Stimulated activated CD4-positive, alpha-beta T cell treated with anti-CD3 and anti-CD28 coated beads, TNF-alpha, amount 100 ng/mL, for 48 hours (primary cell): ENCODE results near the gene SPATA17.
"Not testable (repeated sequence)": the region's sequence is repeated elsewhere in the genome, so short reads cannot be mapped to it uniquely, and the experiment has no call there.

Experiments used
- DNase-seq, 3 donors: peaks; one replicate each; pipeline ENCODE4 v3.0.0-alpha.2; 2020; ENCODE audit warnings: low read depth in 3 of 3

SPATA17 gene

GRCh38 chr1:217674028-217674729 lies 43.0 kb downstream of the SPATA17 start:
- DNase-seq, result no peak

DNA sequence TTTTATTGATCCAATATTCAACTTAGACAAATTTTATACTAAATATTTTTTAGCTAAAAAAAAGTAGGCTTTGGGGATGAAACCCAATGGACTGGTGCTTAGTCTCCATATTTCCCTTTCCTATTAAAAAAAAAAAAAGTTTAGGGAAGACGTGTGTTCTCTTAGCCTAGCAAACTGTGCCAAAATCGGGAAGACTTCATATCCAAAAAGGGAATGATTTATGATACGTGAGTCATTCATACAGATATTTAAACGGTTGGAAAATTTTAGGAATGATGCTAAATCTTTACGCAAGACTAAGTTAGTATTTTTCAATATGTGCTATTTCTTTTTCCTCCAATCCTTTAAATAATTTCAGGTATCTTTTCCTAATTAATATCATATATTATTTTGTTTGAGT lies 50.7 kb downstream of the SPATA17 start:
- DNase-seq, result no peak

GRCh38 chr1:217687511-217687910 lies 56.4 kb downstream of the SPATA17 start:
- no peak for DNase-seq

GRCh38 chr1:217696140-217696539 lies 65.0 kb downstream of the SPATA17 start:
- not testable (repeated sequence) for DNase-seq

GRCh38 chr1:217703326-217703725 lies 72.2 kb downstream of the SPATA17 start:
- no peak for DNase-seq

DNA sequence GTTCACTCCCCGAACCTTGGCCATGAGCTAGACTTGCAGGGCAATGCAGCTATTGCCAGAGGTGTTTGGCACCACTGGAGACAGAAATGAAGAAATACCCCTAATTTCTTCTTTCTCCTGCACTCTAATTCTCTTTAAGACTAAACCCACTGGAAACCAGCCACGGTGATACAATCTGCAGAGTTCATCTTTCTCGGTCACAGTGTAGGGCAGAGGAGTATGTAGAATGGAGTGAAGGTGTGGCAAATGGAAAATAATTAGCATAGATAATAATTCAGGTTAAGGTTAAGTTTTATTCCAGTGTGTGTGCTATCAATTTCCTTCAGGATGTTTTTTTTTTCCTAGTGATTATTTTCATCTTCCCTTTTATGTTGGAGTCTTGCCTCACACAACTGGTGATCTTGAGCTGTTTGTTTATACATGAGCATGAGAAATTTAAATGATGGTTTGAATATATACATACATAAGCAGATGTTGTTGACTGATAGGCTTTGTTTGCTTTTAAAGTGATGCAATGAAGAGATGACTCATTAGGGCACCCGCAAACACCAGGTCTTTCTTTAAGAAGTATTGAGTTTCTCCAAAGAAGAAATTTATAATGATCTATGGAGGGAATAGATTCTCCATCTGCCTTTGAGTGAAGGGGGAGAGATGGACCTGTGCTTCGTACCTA lies 81.9 kb downstream of the SPATA17 start:
- no peak for DNase-seq

DNA sequence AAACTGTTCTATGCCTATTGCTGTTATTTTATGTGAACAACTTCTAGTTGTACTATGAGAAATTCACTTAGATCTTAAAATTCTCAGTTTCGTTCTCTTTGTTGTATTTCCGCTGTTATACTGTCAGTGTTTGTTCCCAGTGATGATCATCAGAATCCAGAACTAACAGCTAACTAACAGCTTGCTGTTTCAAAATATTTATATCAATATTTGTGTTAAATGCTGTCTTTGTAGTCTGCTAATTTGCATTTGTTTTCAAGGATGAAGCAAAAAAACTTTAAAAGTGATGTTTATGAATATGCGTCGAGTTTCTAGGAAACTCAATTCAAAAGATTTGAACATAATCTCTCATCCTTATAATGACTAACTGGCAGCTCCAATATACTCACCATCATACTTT lies 84.5 kb downstream of the SPATA17 start:
- DNase-seq, result no peak

DNA sequence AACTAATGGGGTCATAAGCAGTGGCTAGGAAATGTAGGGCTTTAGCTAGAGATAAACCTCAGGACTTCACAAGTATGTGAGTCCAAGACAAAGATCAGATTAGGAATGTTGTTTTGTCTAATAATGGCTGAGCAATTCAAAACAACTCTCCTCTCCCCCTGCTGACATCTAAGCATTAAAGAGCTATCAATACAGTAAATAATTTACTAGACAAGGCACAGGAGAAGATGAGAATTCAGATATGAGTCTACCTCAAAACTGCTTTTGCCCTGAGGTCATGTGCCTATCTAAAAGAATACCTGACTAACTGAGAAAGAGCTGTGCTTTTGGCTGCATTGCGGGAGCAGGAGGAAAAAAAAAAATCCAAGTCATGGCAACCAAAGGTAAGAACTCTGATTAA lies 86.8 kb downstream of the SPATA17 start:
- DNase-seq, result no peak

DNA sequence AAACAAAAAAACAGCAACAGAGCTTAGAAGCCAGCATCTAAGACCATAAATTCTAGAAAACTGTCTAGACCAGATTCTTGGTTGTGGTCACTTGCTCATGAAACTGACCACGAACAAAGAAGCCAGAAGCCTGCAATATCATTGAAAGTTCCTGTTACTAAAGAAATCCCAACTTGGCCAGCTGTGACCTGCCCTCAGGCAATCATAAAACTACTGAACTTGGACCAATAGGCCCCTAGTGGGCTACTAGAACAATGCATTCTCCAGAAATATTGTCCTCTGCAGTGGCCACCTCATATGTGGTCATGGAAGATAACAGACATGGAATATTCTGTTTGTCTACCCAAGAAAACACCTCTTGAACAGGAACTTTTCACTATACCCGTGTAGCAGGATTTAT lies 87.7 kb downstream of the SPATA17 start:
- no peak for DNase-seq

DNA sequence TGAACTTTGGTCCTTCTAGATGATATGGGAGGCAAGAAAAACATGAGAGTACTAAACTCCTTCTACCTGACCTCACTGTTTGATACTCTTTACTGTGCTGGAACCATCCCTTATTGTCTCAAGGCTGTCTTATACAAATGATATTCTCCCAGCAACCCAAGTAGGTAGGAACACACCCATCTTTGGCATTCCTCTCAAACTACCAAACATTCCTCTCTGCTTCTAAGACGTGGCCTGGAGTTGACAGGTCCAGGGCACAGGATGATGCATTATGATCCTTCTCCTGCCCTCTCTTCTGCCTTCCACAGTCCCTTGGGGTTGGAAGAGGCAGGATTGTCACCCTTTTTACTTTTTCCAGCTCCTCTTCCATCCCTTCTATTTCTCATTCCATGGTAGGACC lies 90.5 kb downstream of the SPATA17 start:
- DNase-seq, result no peak

- DNase-seq, result no peak
Observed at GRCh38 chr1:217734973-217735372, 103.8 kb downstream of the SPATA17 start.

- DNase-seq, result no peak
Observed at GRCh38 chr1:217747156-217747769, 116.1 kb downstream of the SPATA17 start.

GRCh38 chr1:217769768-217770167 lies 138.6 kb downstream of the SPATA17 start:
- no peak for DNase-seq

DNA sequence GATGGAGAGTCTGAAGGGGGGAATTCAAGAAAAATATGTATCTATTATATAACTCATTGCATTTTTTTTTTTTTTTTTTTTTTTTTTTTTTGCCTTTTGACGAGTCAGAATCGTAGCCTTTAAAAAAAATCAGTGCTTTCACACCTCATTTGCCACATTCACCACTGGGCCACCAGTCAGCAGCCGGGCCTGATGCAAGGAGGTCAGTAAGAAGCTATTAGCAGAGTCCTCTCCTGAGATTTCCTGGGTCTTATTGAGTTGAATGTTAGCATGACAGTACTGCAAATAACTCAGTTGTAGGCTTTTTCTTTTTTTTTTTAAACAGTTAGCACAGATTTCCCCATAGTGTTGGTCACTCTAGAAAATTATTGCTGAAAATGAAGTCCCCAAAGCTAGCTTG lies 139.8 kb downstream of the SPATA17 start:
- DNase-seq, result no peak

DNA sequence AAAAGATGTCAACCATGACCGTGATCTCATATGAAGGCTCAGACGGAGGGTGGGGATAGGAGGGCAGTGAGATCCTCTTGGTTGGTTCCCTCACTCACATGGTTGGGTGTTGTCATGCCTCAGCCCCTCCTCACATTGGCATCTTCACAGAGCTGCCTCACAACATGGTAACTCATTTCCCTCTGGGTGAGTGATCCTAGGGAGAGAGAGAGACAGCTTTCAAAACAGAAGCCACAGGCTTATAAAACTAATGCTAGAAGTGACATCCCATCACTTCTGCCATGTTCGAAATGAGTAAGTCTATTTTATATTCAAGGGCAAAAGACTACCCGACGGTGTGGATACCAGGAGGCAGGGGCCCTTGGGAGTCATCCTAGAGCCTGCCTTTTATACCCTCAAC lies 145.5 kb downstream of the SPATA17 start:
- no peak for DNase-seq

- DNase-seq, result no peak
Observed at GRCh38 chr1:217781056-217781455, 149.9 kb downstream of the SPATA17 start.

DNA sequence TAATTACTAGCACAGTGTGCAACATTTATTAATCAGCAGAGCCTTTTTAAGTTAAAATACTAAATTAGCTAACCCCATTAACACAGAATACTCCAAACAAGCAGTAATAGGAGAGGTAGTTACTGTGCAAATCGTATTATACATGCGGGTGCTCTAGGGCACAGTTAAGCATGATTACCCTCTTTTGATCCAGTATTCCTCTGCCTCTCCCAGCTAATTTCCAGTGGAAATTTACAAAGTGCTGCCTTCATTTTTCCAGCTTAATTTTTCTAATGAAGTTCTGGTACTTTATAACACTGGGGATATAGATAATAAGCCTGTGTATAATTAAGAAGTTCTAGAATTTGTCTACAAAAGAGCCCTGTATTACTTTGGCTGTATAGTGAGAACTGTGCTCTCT lies 159.9 kb downstream of the SPATA17 start:
- no peak for DNase-seq

- no peak for DNase-seq
Observed at GRCh38 chr1:217805792-217806191, 174.6 kb downstream of the SPATA17 start.

DNA sequence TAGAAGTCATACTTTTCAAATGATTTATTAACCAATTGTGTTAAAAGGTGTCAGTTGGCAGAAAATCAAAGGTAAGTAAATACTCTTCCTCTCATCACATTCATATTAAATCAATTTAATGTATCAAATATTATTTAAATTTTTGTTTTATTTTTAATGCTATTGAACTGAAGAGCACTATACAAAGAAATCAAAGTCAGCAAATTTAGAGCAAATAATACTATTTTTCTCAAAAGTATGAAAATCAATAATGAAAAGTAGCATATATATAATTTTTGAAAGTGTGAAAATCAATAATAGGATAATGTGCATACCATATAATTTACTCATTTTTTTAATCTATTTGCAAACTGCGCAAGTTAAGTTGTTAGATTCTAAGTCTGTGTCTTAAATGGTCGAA lies 181.0 kb downstream of the SPATA17 start:
- no peak for DNase-seq

- no peak for DNase-seq
Observed at GRCh38 chr1:217813031-217813430, 181.9 kb downstream of the SPATA17 start.

DNA sequence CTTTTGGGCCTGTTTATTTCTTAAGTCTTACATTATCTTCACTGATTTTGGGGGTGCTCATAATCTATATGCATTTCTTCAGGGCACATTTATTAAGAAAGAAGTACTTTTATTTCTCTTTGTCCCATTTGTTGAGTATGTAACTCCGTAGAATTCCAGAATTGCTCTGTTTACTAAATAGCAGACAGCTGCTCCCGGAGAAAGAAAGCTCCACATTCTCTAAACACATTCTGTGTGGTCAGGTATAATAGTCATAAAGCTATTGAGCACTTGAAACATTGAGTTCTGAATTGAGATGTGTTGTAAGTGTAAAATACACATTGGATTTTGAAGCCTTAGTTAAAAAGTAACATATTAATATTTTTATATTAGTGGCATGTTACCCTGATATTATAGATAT lies 206.5 kb downstream of the SPATA17 start:
- DNase-seq, result no peak

DNA sequence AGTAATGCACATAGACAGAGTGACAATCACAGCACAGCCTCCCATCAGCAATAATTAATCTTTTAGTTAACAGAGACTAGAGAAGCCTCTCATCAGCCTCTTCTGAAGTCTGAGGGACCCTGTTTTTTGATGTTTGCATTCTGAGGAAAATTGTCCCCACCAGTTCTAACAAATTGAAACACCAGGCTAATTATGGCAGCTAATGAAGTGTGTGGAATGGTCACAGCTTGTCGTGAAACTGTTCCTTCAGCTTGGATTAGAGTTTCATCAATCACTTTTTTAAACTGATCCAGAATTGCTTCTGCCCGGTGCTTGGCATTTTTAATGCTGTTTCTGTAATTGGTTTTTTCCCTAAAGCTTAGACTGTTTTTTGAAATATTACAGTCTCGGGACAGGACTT lies 208.0 kb downstream of the SPATA17 start:
- no peak for DNase-seq

- DNase-seq, result no peak
Observed at GRCh38 chr1:217846733-217847132, 215.6 kb downstream of the SPATA17 start.
